Uterus (tissue), 4 donors: ENCODE results near the gene TNK1. TPM values are rescaled to one million over a fixed set of nuclear protein-coding genes. Genes with fewer than 3 reads are reported as not detected.

ENCODE experiments used
- DNase-seq, 2 donors: peaks; one replicate each; pipeline ENCODE4 v3.0.0-alpha.2; 2019 to 2020
- H3K27ac ChIP-seq, 2 donors: fragments of 200-600 bp; sonication (generic); 1 replicate in 1 of 2; 2 replicates in 1 of 2; pipeline ENCODE4 v1.5.1; 2016 to 2018
- H3K27me3 ChIP-seq, 2 donors: fragments of 200-600 bp; sonication (generic); one replicate each; pipeline ENCODE4 v1.5.1; 2018 to 2019; ENCODE audit warnings: control low read depth in 1 of 2
- H3K36me3 ChIP-seq, 2 donors: fragments of 200-600 bp; sonication (generic); one replicate each; pipeline ENCODE4 v1.5.1; 2019; ENCODE audit warnings: control low read depth in 1 of 2
- H3K4me1 ChIP-seq, 2 donors: fragments of 200-600 bp; sonication (generic); one replicate each; pipeline ENCODE4 v1.5.1; 2018 to 2019; ENCODE audit warnings: control low read depth in 1 of 2
- H3K4me3 ChIP-seq, 2 donors: fragments of 200-600 bp; sonication (generic); 1 replicate in 1 of 2; 2 replicates in 1 of 2; pipeline ENCODE4 v1.5.1; 2018 to 2019; ENCODE audit warnings: mild to moderate bottlenecking in 1 of 2
- H3K9me3 ChIP-seq, 2 donors: fragments of 200-600 bp; sonication (generic); one replicate each; pipeline ENCODE4 v1.5.1; 2019; ENCODE audit warnings: control low read depth in 1 of 2
- POLR2A ChIP-seq, 2 donors: fragments of 450-650 bp; IDR thresholded peaks; one replicate each; pipeline ENCODE4 v1.6.1; 2016; ENCODE audit warnings: antibody characterized with exemption in 2 of 2, mild to moderate bottlenecking in 1 of 2, moderate library complexity in 1 of 2
- intact Hi-C: fragments of 100-400 bp; cut with DNase I; formaldehyde crosslinking; loops from one replicate; pipeline ENCODE4 v1.15.1; 2023; ENCODE audit warnings: low total_unique reads
- total RNA-seq, 4 donors: library from RNA; depleted of rRNA in 3 of 4; stranded (reverse); fragments of >200 nt in 3 of 4; gene quantifications; one replicate each; pipeline versions ENCODE4 v1.1.0 to v1.2.4, GENCODE V29; 2014 to 2023
- TF ChIP-seq, protein P1 (sequence below), 4 experiments: fragments of 200-600 bp in 2 of 4; fragments of 450-650 bp in 2 of 4; sonication (generic) in 2 of 4; IDR thresholded peaks; one replicate each; pipeline ENCODE4 v1.5.1; 2016 to 2019; ENCODE audit warnings: antibody characterized with exemption in 4 of 4, mild to moderate bottlenecking in 2 of 4, moderate library complexity in 1 of 4
- donor health status: DM: yes; HTN: yes; CAD: no.

Gene TNK1
- total RNA-seq, 4 donors from 2014 or later = 0.26 to 9.2 (median 1.8) TPM

GRCh38 chr17:7383742-7384488 lies 3.0 kb downstream of the TNK1 start:
- Histone ChIP-seq H3K27me3 (no peaks in the 10 kb centered on the region), H3K9me3 (no peaks in the 10 kb centered on the region), H3K4me1 (peaks cover 0 to 11% of the 10 kb centered on the region in 2 donors), H3K4me3 (peak overlapping the region; percentile 17 to 32), H3K27ac (peak overlapping the region in 1 of 2 donors; percentile 49), H3K36me3 (no peaks in the 10 kb centered on the region)
- no peak for TF ChIP-seq POLR2A (IDR thresholded peaks at IDR 0.05)
- TF ChIP-seq, protein P1, sequence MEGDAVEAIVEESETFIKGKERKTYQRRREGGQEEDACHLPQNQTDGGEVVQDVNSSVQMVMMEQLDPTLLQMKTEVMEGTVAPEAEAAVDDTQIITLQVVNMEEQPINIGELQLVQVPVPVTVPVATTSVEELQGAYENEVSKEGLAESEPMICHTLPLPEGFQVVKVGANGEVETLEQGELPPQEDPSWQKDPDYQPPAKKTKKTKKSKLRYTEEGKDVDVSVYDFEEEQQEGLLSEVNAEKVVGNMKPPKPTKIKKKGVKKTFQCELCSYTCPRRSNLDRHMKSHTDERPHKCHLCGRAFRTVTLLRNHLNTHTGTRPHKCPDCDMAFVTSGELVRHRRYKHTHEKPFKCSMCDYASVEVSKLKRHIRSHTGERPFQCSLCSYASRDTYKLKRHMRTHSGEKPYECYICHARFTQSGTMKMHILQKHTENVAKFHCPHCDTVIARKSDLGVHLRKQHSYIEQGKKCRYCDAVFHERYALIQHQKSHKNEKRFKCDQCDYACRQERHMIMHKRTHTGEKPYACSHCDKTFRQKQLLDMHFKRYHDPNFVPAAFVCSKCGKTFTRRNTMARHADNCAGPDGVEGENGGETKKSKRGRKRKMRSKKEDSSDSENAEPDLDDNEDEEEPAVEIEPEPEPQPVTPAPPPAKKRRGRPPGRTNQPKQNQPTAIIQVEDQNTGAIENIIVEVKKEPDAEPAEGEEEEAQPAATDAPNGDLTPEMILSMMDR (IDR thresholded peaks at IDR 0.05) = peak in 1 of 4 experiments; percentile 4
- DNase-seq = peak in 1 of 2 donors; percentile 46
- intact Hi-C loops = no loop called here

- DNase-seq = no peak
- peaks cover 0 to 11% of the 10 kb centered on the region in 2 donors for H3K4me1 ChIP-seq
- intact Hi-C loops = no loop called here
- no peaks in the 10 kb centered on the region for H3K9me3 ChIP-seq
- peak overlapping the region in 1 of 2 donors; percentile 49 for H3K27ac ChIP-seq
- H3K36me3 ChIP-seq = no peaks in the 10 kb centered on the region
- H3K27me3 ChIP-seq = no peaks in the 10 kb centered on the region
- TF ChIP-seq, protein P1 (IDR thresholded peaks at IDR 0.05) = no peak
- no peak for TF ChIP-seq POLR2A (IDR thresholded peaks at IDR 0.05)
- peak overlapping the region; percentile 17 to 32 for H3K4me3 ChIP-seq
These were observed 3.7 kb downstream of the TNK1 start for GRCh38 chr17:7384489-7385081.

DNA sequence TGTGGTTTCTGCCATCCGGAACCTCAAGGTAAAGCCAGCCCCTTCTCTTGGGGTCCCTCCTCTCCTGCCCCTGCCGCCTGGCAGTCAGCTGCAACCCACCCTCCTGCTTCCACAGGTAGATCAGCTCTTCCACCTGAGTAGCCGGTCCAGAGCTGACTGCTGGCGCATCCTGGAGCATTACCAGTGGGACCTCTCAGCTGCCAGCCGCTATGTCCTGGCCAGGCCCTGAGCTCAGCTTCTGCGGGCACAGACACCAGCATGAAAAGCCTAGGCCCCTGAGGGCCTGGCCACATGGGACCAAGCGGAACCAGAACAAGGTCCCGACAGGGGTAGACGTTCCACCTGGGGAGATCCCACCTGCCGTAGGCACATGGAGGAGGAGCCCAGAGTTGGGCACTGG lies 8.0 kb downstream of the TNK1 start:
- no peaks in the 10 kb centered on the region for H3K36me3 ChIP-seq
- TF ChIP-seq POLR2A (IDR thresholded peaks at IDR 0.05) = no peak
- TF ChIP-seq, protein P1 (IDR thresholded peaks at IDR 0.05) = no peak
- intact Hi-C loops = no loop called here

GRCh38 chr17:7389924-7390910 lies 9.3 kb downstream of the TNK1 start:
- H3K27ac ChIP-seq = no peak overlapping the region
- no peaks in the 10 kb centered on the region for H3K36me3 ChIP-seq
- peaks cover 0 to 10% of the 10 kb centered on the region in 2 donors for H3K4me1 ChIP-seq
- no peaks in the 10 kb centered on the region for H3K27me3 ChIP-seq
- TF ChIP-seq POLR2A (IDR thresholded peaks at IDR 0.05) = no peak
- TF ChIP-seq, protein P1 (IDR thresholded peaks at IDR 0.05) = no peak
- intact Hi-C loops = no loop called here
- H3K4me3 ChIP-seq = no peak overlapping the region
- no peak for DNase-seq
- no peaks in the 10 kb centered on the region for H3K9me3 ChIP-seq

More for the DNA sequence above, 8.0 kb downstream of the TNK1 start:
- DNase-seq = no peak
- no peak overlapping the region for H3K27ac ChIP-seq
- no peaks in the 10 kb centered on the region for H3K9me3 ChIP-seq
- no peaks in the 10 kb centered on the region for H3K27me3 ChIP-seq
- no peak overlapping the region for H3K4me3 ChIP-seq
- H3K4me1 ChIP-seq = peaks cover 0 to 17% of the 10 kb centered on the region in 2 donors
